ENCODE data around the gene BMI1.
"Not testable (repeated sequence)": the region's sequence is repeated elsewhere in the genome, so short reads cannot be mapped to it uniquely, and the experiment has no call there.

Gene BMI1

GRCh38 chr10:22340329-22341189 lies 19.7 kb downstream of the BMI1 start:
- peak; percentile 85 for DNase-seq (ENCODE audit: low spot score)

GRCh38 chr10:22341190-22341925 lies 20.5 kb downstream of the BMI1 start:
- DNase-seq (ENCODE audit: low spot score): no peak

GRCh38 chr10:22341926-22342196 lies 21.0 kb downstream of the BMI1 start:
- DNase-seq (ENCODE audit: low spot score): no peak

GRCh38 chr10:22342421-22342820 lies 21.5 kb downstream of the BMI1 start:
- no peak for DNase-seq (ENCODE audit: low spot score)

- no peak for DNase-seq (ENCODE audit: low spot score)
Measured at GRCh38 chr10:22343731-22344130, 22.8 kb downstream of the BMI1 start.

GRCh38 chr10:22344249-22344648 lies 23.4 kb downstream of the BMI1 start:
- DNase-seq (ENCODE audit: low spot score): no peak

- DNase-seq (ENCODE audit: low spot score): no peak
Measured at GRCh38 chr10:22344781-22345300, 23.9 kb downstream of the BMI1 start.

- peak; percentile 57 for DNase-seq (ENCODE audit: low spot score)
Measured at GRCh38 chr10:22345301-22346095, 24.6 kb downstream of the BMI1 start, which contains the start of gene SPAG6. Gene SPAG6, plus strand, starts transcription at chr10:22345496. Its CDS starts 116 bp downstream, at chr10:22345612.

- no peak for DNase-seq (ENCODE audit: low spot score)
Measured at GRCh38 chr10:22346096-22346661, 25.3 kb downstream of the BMI1 start.

GRCh38 chr10:22349755-22350154 lies 28.9 kb downstream of the BMI1 start:
- no peak for DNase-seq (ENCODE audit: low spot score)

GRCh38 chr10:22351131-22351703 lies 30.3 kb downstream of the BMI1 start:
- DNase-seq (ENCODE audit: low spot score): no peak

GRCh38 chr10:22356324-22356873 lies 35.5 kb downstream of the BMI1 start:
- DNase-seq (ENCODE audit: low spot score): no peak

- not testable (repeated sequence) for DNase-seq (ENCODE audit: low spot score)
Measured at GRCh38 chr10:22357770-22358169, 36.9 kb downstream of the BMI1 start.

GRCh38 chr10:22363305-22363704 lies 42.4 kb downstream of the BMI1 start:
- no peak for DNase-seq (ENCODE audit: low spot score)

GRCh38 chr10:22364407-22365140 lies 43.7 kb downstream of the BMI1 start:
- DNase-seq (ENCODE audit: low spot score): no peak

GRCh38 chr10:22365233-22365632 lies 44.3 kb downstream of the BMI1 start:
- DNase-seq (ENCODE audit: low spot score): peak; percentile 37

- DNase-seq (ENCODE audit: low spot score): no peak
Measured at GRCh38 chr10:22365644-22366434, 44.9 kb downstream of the BMI1 start.

GRCh38 chr10:22366435-22366703 lies 45.5 kb downstream of the BMI1 start:
- no peak for DNase-seq (ENCODE audit: low spot score)

GRCh38 chr10:22366771-22367170 lies 45.9 kb downstream of the BMI1 start:
- no peak for DNase-seq (ENCODE audit: low spot score)

GRCh38 chr10:22367471-22367870 lies 46.6 kb downstream of the BMI1 start:
- no peak for DNase-seq (ENCODE audit: low spot score)
